Endothelial cell of umbilical vein (primary cell): ENCODE results near the gene FAM50A. TPM values are rescaled to one million over a fixed set of nuclear protein-coding genes. Genes with fewer than 3 reads are reported as not detected.

Source experiments
- BruUV-seq: library from RNA; stranded (reverse); fragments of 400-500 nt; replicated peaks from 2 replicates; lab custom pipeline; 2021; lab: Mats Ljungman, UMichigan
- CTCF ChIA-PET: fragments of 300-600, 350-600 bp; sonication (Branson Sonifier 250); formaldehyde crosslinking; loops from one replicate; lab custom pipeline; 2021; ENCODE audit warnings: antibody characterized with exemption, inconsistent platforms; lab: Charles Lee
- POLR2A ChIA-PET: fragments of 300-600, 350-600 bp; sonication (Branson Sonifier 250); formaldehyde crosslinking; loops from one replicate; lab custom pipeline; 2021; ENCODE audit warnings: antibody characterized with exemption, inconsistent platforms; lab: Charles Lee
- DNase-seq: peaks from one replicate; pipeline ENCODE4 v3.0.0-alpha.2; 2011; ENCODE audit warnings: low read depth, low spot score
- FAIRE-seq: peaks from 2 replicates; lab custom pipeline; 2011; peaks lifted over from hg19 to GRCh38; lab: Jason Lieb, UNC
- H2AFZ ChIP-seq: 2 replicates; pipeline ENCODE4 v1.6.0; 2012; ENCODE audit warnings: low read depth, low read length, control low read depth, inconsistent platforms
- H3K27ac ChIP-seq: 2 replicates; pipeline ENCODE4 v1.5.1; 2011; ENCODE audit warnings: low read depth, mild to moderate bottlenecking, control low read depth, low read length, moderate library complexity; ENCODE audit not compliant: insufficient read depth
- H3K27me3 ChIP-seq, 2 experiments: 2 replicates each; pipeline versions ENCODE4 v1.6.0 to v1.6.1; 2011; ENCODE audit warnings: low read length in 2 of 2, mixed read lengths in 1 of 2; ENCODE audit not compliant: control insufficient read depth in 2 of 2, insufficient read depth in 2 of 2
- H3K36me3 ChIP-seq, 2 experiments: 2 replicates in 1 of 2; 3 replicates in 1 of 2; pipeline ENCODE4 v1.5.1; 2011; ENCODE audit warnings: low read length in 2 of 2, mild to moderate bottlenecking in 1 of 2, moderate library complexity in 1 of 2; ENCODE audit not compliant: control insufficient read depth in 2 of 2, insufficient read depth in 2 of 2; ENCODE audit errors: extremely low read depth in 1 of 2
- H3K4me1 ChIP-seq: 3 replicates; pipeline ENCODE4 v1.5.1; 2011; ENCODE audit warnings: mild to moderate bottlenecking, low read length; ENCODE audit not compliant: control insufficient read depth, insufficient read depth; ENCODE audit errors: extremely low read depth
- H3K4me2 ChIP-seq: 2 replicates; pipeline ENCODE4 v1.6.1; 2011; ENCODE audit warnings: low read length, control low read depth, mixed read lengths; ENCODE audit not compliant: insufficient read depth
- H3K4me3 ChIP-seq, 3 experiments: fragments of 200-600 bp in 1 of 3; sonication (generic), shearing (Covaris generic) in 1 of 3; replicated peaks in 1 of 3; 2 replicates each; pipeline ENCODE4 v1.5.1; 2011 to 2016; ENCODE audit warnings: control low read depth in 3 of 3, low read length in 3 of 3, mild to moderate bottlenecking in 2 of 3, inconsistent platforms in 1 of 3, low read depth in 1 of 3, moderate library complexity in 1 of 3; ENCODE audit not compliant: insufficient read depth in 1 of 3
- H3K79me2 ChIP-seq: 2 replicates; pipeline ENCODE4 v1.6.0; 2012; ENCODE audit warnings: low read length, inconsistent platforms; ENCODE audit not compliant: control insufficient read depth, insufficient read depth
- H3K9ac ChIP-seq: replicated peaks from 2 replicates; pipeline ENCODE3; 2011; ENCODE audit warnings: low read length, control low read depth; ENCODE audit not compliant: insufficient read depth; ENCODE audit errors: extremely low read depth
- H3K9me1 ChIP-seq: replicated peaks from 3 replicates; pipeline ENCODE4 v1.6.0; 2011; ENCODE audit warnings: mild to moderate bottlenecking, low read length; ENCODE audit not compliant: control insufficient read depth, insufficient read depth; ENCODE audit errors: extremely low read depth
- H3K9me3 ChIP-seq: replicated peaks from 2 replicates; pipeline ENCODE4 v1.5.1; 2012; ENCODE audit warnings: low read length, inconsistent platforms; ENCODE audit not compliant: control insufficient read depth, insufficient read depth
- H4K20me1 ChIP-seq: replicated peaks from 2 replicates; pipeline ENCODE3; 2011; ENCODE audit warnings: mild to moderate bottlenecking, low read length; ENCODE audit not compliant: control insufficient read depth, insufficient read depth; ENCODE audit errors: extremely low read depth
- EZH2 ChIP-seq: IDR thresholded peaks from 2 replicates; pipeline ENCODE4 v1.6.1; 2012; ENCODE audit warnings: borderline replicate concordance, low read depth, mild to moderate bottlenecking, moderate library complexity, low read length, inconsistent platforms; ENCODE audit not compliant: severe bottlenecking
- FOS ChIP-seq: IDR thresholded peaks from 2 replicates; pipeline ENCODE4 v1.6.1; 2011; ENCODE audit warnings: mild to moderate bottlenecking, low read length, moderate library complexity, borderline replicate concordance; ENCODE audit not compliant: insufficient read depth
- GATA2 ChIP-seq: IDR thresholded peaks from 2 replicates; pipeline ENCODE4 v1.7.0; 2011; ENCODE audit warnings: low read depth, mild to moderate bottlenecking, moderate library complexity, mixed read lengths, low read length; ENCODE audit not compliant: insufficient read length, insufficient read depth
- JUN ChIP-seq: IDR thresholded peaks from 2 replicates; pipeline ENCODE4 v1.6.1; 2011; ENCODE audit warnings: borderline replicate concordance, low read depth; ENCODE audit not compliant: insufficient read length, insufficient read depth
- MAX ChIP-seq: IDR thresholded peaks from 2 replicates; pipeline ENCODE4 v1.6.1; 2011; ENCODE audit not compliant: insufficient read depth, insufficient read length
- MYC ChIP-seq: IDR thresholded peaks from one replicate; pipeline ENCODE4 v1.6.1; 2011; ENCODE audit warnings: mild to moderate bottlenecking, low read depth, low read length
- POLR2A ChIP-seq: IDR thresholded peaks from 2 replicates; pipeline ENCODE4 v1.6.1; 2012; ENCODE audit warnings: low read depth, mild to moderate bottlenecking, control low read depth, low read length
- POLR2AphosphoS5 ChIP-seq: IDR thresholded peaks from 2 replicates; pipeline ENCODE4 v1.6.1; 2012; ENCODE audit warnings: low read depth, mild to moderate bottlenecking, control low read depth, low read length, moderate library complexity; ENCODE audit not compliant: insufficient read depth
- dilution Hi-C: fragments of 300-500 bp; cut with MboI; formaldehyde crosslinking; loops from one replicate; pipeline ENCODE4 v1.15.0; 2019; ENCODE audit warnings: low sequenced_read_pairs; ENCODE audit not compliant: extremely low pct_ligation_motif_present
- intact Hi-C: fragments of 100-400 bp; cut with micrococcal nuclease; formaldehyde crosslinking; loops from one replicate; pipeline ENCODE4 v1.10.0; 2022
- polyA plus RNA-seq, 4 experiments: library from polyadenylated mRNA; depleted of rRNA in 3 of 4; stranded (reverse) in 3 of 4; unstranded in 1 of 4; fragments of >200 nt; gene quantifications; 2 replicates each; pipeline versions ENCODE4 v1.2.1 to v1.2.3, GENCODE V29; 2011 to 2012; ENCODE audit warnings: missing spikeins in 1 of 4
- total RNA-seq: library from RNA; stranded (reverse); gene quantifications from 2 replicates; pipeline ENCODE4 v1.2.3, GENCODE V29; 2021
- TF ChIP-seq, protein P1 (sequence below), 2 donors: IDR thresholded peaks; 1 replicate in 1 of 2; 2 replicates in 1 of 2; pipeline ENCODE4 v1.5.1; 2011; ENCODE audit warnings: low read length in 2 of 2, mild to moderate bottlenecking in 2 of 2, moderate library complexity in 2 of 2, control low read depth in 1 of 2, inconsistent platforms in 1 of 2, low read depth in 1 of 2; ENCODE audit not compliant: insufficient read depth in 1 of 2; ENCODE audit errors: extremely low read depth in 1 of 2

The FAM50A gene
- total and polyA plus RNA-seq, 2 donors (not counting 3 experiments of a cell fraction or from before 2014, with no cell fraction given) = 75.9 to 123 TPM

DNA sequence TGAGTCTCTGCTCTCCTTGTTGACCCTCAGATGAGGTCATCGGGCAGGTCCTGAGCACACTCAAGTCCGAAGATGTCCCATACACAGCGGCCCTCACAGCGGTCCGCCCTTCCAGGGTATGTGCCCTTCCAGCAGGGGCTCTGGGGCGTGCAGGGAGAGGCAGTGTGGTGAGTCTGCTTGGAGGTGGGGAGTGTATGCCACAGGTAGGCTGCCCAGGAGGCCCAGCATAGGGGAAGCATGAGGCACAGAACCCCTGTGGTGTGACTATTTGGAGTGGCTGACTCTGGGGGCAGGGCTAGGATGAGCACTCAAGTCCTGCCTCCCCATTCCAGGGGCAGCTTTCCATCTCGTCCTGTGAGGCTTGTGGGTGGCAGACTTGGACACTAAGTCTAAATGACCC, 10.3 kb upstream of the FAM50A start:
- no peaks in the 10 kb centered on the region for H3K9me1 ChIP-seq
- dilution Hi-C loops = no loop called here
- DNase-seq = no peak
- peaks cover 23% of the 10 kb centered on the region for H3K4me1 ChIP-seq
- H3K9ac ChIP-seq = no peak overlapping the region
- no peak for TF ChIP-seq EZH2
- TF ChIP-seq GATA2 = no peak
- TF ChIP-seq JUN = no peak
- TF ChIP-seq MAX = no peak
- TF ChIP-seq POLR2A = no peak
- TF ChIP-seq POLR2AphosphoS5 = no peak
- TF ChIP-seq, protein P1, sequence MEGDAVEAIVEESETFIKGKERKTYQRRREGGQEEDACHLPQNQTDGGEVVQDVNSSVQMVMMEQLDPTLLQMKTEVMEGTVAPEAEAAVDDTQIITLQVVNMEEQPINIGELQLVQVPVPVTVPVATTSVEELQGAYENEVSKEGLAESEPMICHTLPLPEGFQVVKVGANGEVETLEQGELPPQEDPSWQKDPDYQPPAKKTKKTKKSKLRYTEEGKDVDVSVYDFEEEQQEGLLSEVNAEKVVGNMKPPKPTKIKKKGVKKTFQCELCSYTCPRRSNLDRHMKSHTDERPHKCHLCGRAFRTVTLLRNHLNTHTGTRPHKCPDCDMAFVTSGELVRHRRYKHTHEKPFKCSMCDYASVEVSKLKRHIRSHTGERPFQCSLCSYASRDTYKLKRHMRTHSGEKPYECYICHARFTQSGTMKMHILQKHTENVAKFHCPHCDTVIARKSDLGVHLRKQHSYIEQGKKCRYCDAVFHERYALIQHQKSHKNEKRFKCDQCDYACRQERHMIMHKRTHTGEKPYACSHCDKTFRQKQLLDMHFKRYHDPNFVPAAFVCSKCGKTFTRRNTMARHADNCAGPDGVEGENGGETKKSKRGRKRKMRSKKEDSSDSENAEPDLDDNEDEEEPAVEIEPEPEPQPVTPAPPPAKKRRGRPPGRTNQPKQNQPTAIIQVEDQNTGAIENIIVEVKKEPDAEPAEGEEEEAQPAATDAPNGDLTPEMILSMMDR (IDR thresholded peaks at IDR 0.05; ENCODE audit: extremely low read depth in 1 of 2, insufficient read depth in 1 of 2, low read depth in 1 of 2, low read length in 2 of 2) = no peak
- TF ChIP-seq FOS = no peak
- TF ChIP-seq MYC = no peak
- peaks cover 2 to 26% of the 10 kb centered on the region in 2 experiments for H3K36me3 ChIP-seq
- no peak overlapping the region for H3K4me3 ChIP-seq
- intact Hi-C loops = no loop called here
- H3K4me2 ChIP-seq = no peak overlapping the region
- no peak overlapping the region for H3K27ac ChIP-seq
- CTCF ChIA-PET = no interaction called here
- no peaks in the 10 kb centered on the region for H3K9me3 ChIP-seq
- no peaks in the 10 kb centered on the region for H3K27me3 ChIP-seq
- H2AFZ ChIP-seq = no peak overlapping the region
- POLR2A ChIA-PET = no interaction called here
- H4K20me1 ChIP-seq = no peaks in the 10 kb centered on the region
- no TSS peak for BruUV-seq
- H3K79me2 ChIP-seq = peaks cover 39% of the 10 kb centered on the region
- FAIRE-seq = no peak
